Stimulated activated naive CD8-positive, alpha-beta T cell treated with anti-CD3 and anti-CD28 coated beads, Interleukin-15, Interleukin-2, amounts not matched to agents 100 ng/mL and 50 ng/mL, for 24 hours (primary cell): Measurements from ENCODE around the gene SNAP23.
"Not testable (repeated sequence)": the region's sequence is repeated elsewhere in the genome, so short reads cannot be mapped to it uniquely, and the experiment has no call there.

ENCODE experiments used
- H3K27ac Mint-ChIP-seq: one replicate; pipeline ENCODE4 v1.8.0; 2021; ENCODE audit warnings: mild to moderate bottlenecking, mixed read lengths
- H3K27me3 Mint-ChIP-seq: one replicate; pipeline ENCODE4 v1.8.0; 2021; ENCODE audit warnings: mixed read lengths
- H3K36me3 Mint-ChIP-seq: one replicate; pipeline ENCODE4 v1.8.0; 2021; ENCODE audit warnings: low read depth, mixed read lengths
- H3K4me1 Mint-ChIP-seq: one replicate; pipeline ENCODE4 v1.8.0; 2021; ENCODE audit warnings: low read depth, mixed read lengths
- H3K4me3 Mint-ChIP-seq: one replicate; pipeline ENCODE4 v1.8.0; 2021; ENCODE audit warnings: mild to moderate bottlenecking, mixed read lengths
- H3K9me3 Mint-ChIP-seq: one replicate; pipeline ENCODE4 v1.8.0; 2021; ENCODE audit warnings: mixed read lengths

SNAP23 gene

DNA sequence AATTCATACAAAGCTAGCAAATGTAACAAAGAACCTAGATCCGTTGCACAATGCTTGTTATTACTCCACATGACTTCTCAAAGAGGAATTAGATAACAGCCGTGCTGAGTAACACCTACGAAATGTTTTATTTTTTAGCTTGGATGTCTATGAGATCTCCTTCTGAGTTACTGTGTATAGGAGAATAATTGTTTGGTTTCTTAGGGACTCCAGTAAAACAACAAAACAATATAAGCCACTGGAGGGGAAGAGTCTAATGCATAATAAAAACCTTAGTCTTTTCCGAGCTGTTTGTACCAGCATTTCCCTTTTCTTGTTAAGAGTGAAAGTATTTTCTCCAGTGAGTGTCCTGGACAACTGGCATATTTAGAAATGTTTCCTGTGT is 15.6 kb downstream of the SNAP23 start:
- H3K27ac Mint-ChIP-seq = no peak overlapping the region
- no peaks in the 10 kb centered on the region for H3K4me1 Mint-ChIP-seq
- peaks cover 26% of the 10 kb centered on the region for H3K36me3 Mint-ChIP-seq
- no peaks in the 10 kb centered on the region for H3K27me3 Mint-ChIP-seq
- no peak overlapping the region for H3K4me3 Mint-ChIP-seq
- H3K9me3 Mint-ChIP-seq = no peaks in the 10 kb centered on the region

DNA sequence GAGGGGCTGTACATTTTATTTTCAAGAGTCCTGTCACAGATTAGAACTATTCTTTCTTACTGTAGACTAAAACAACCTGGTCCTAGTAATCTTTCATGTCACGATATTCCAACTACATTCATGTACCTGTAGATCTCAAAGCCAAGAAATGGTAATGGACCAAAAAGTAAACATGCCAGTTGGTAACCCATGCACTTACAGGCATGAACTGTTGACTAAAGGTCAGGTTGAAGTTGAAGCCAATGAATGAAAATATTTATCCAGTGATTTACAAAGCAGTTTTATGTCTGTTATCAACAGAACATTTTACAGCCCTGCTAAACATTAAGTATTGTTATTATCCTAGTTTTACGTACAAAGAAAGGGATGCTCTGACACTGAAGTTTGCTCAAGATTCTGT is 27.9 kb downstream of the SNAP23 start:
- no peaks in the 10 kb centered on the region for H3K27me3 Mint-ChIP-seq
- peaks cover 14% of the 10 kb centered on the region for H3K36me3 Mint-ChIP-seq
- no peak overlapping the region for H3K4me3 Mint-ChIP-seq
- H3K27ac Mint-ChIP-seq = no peak overlapping the region
- H3K9me3 Mint-ChIP-seq = no peaks in the 10 kb centered on the region
- no peaks in the 10 kb centered on the region for H3K4me1 Mint-ChIP-seq

DNA sequence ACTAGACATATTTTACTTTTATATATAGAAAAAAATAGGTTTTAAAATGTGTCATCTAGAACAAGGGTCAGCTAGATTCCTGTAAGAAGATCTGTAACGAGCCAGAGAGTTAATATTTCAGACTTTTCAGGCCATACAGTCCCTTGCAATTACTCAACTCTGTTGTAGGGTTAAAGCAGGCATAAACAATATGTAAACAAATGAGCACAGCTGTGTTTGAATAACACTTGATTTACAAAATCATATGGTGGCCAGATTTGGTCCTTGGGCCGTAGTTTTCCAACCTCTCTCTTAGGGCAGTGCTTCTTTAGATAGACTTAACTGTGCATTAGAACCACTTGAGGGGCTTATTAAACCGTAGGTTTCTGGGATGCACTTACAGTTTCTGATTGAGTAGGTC is 33.5 kb downstream of the SNAP23 start:
- peaks cover 41% of the 10 kb centered on the region for H3K36me3 Mint-ChIP-seq
- H3K4me3 Mint-ChIP-seq = no peak overlapping the region
- no peaks in the 10 kb centered on the region for H3K4me1 Mint-ChIP-seq
- H3K27ac Mint-ChIP-seq = no peak overlapping the region
- no peaks in the 10 kb centered on the region for H3K9me3 Mint-ChIP-seq
- H3K27me3 Mint-ChIP-seq = no peaks in the 10 kb centered on the region

DNA sequence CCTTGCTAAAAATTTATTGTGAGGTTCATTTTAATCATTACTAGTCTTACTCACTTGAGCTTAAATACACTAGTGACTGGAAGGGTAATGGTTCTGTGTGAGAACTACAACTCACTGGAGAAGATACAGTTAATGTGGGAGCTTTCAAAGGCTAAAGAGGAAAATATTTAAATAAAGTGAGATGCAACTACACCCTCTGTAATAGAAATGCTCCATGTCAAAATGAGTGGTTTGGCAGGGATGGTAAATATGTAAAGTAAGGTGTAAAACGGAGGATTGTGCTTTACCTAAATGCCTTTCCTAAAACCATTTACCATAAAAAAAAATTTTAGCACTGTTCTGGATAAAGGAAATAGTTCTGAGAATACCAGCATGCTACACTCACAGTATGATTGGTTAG is 37.8 kb downstream of the SNAP23 start:
- Mint-ChIP-seq H3K36me3 (peaks cover 48% of the 10 kb centered on the region), H3K27me3 (no peaks in the 10 kb centered on the region), H3K27ac (no peak overlapping the region), H3K4me3 (no peak overlapping the region), H3K9me3 (no peaks in the 10 kb centered on the region), H3K4me1 (no peaks in the 10 kb centered on the region)

DNA sequence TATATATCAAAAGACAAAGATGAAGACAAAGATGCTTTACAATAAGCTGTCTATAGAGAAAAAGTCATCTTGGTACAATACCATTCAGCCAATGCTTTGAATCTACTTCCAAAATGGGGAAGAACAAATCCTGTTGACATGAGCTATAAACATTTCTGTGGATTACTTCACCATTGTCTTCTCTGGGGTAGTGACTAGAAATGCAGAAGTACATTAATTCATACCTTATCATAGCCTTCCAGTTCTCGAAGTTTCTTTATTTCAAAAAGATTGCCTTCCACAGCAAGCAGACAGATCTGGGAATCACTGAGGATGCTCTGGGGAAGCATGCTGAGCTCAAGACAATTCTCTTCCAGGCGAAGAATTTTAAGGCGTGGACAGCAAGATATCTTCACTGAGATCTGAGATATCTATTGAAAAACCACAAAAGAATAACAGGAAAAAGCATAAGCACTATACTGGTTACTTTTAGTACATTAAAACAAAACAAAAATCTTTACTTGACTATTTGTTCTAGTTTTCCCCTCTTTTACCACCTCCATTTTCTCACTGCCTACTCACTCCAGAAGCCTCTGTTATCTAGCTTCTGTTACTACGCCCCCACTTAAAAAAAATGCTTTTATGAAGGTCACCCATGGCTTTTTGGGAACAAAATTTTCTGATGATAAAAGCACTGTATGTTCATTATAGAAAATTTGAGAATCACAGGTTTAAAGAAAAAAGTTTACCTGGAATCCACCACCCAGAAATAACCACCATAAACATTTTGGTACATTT is 49.6 kb downstream of the SNAP23 start:
- H3K4me1 Mint-ChIP-seq = peaks cover 42% of the 10 kb centered on the region
- H3K9me3 Mint-ChIP-seq = no peaks in the 10 kb centered on the region
- no peaks in the 10 kb centered on the region for H3K27me3 Mint-ChIP-seq
- H3K27ac Mint-ChIP-seq = no peak overlapping the region
- no peak overlapping the region for H3K4me3 Mint-ChIP-seq
- H3K36me3 Mint-ChIP-seq = peaks cover 42% of the 10 kb centered on the region

DNA sequence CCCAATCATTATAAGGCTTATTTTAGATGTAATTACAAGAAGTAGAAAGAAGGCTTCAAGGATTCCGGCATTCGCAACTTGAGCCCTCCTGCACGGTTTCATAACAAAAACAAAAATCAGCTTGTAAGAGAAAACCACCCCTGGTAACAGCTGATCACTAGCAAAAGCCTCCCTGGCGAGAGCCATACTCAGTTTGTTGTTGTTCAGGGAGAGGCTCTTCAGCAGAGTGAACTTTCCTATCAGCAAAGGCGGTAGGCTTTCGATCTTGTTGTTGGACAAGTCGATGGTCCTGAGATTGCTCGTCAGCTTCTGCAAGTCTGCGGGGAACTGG is 52.4 kb downstream of the SNAP23 start:
- Mint-ChIP-seq H3K9me3 (no peaks in the 10 kb centered on the region), H3K4me1 (peaks cover 54% of the 10 kb centered on the region), H3K27me3 (no peaks in the 10 kb centered on the region), H3K27ac (peak overlapping the region; percentile 99), H3K36me3 (peaks cover 34% of the 10 kb centered on the region), H3K4me3 (peak overlapping the region; percentile 100)

DNA sequence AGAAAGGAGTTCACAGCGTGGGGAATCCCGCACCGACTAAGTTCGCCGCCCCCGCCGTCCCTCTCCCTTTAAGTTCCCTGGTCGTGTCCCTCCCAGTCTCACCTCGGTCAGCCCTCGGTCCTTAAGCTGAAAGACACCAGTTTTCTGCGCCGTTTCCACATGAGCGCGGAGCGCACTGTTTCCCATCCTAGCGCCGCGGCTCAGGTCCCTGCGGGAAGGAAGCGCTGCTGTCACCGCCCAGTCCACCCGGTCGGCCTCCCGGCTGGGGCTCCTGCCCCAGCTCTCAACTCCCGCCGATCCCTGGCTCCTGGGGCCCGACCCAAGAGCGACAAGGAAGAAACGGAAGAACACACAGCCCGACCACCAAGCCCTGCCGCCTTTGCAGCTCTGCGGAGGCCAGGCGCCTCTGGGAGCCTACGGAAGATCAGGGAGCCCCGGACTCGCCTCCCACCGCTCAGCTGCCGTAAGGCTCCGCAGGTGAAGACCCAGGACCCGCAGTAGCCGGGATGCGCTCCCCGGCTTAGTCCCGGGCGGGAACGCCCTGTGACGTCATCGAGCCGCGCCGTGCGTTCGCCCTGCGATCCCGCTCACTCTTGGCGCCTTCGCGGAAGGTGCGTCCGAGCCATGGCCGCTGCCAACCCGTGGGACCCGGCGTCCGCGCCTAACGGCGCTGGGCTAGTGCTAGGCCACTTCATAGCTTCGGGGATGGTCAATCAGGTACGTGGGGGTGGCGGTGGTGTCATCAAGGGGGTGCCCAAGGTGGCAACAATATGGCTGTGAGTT is 53.0 kb downstream of the SNAP23 start, which contains the start of the genes HAUS2 and LRRC57:
Gene HAUS2 (plus strand): TSS at position 590 of the 783 bp plus-strand sequence. CDS start 35 bp downstream, at position 625.
Gene LRRC57 (minus strand): TSS at position 545 of the 783 bp plus-strand sequence. CDS start 359 bp downstream, at position 186.
- peaks cover 34% of the 10 kb centered on the region for H3K36me3 Mint-ChIP-seq
- no peaks in the 10 kb centered on the region for H3K27me3 Mint-ChIP-seq
- peak within 1 kb of the TSS; percentile 100 for H3K4me3 Mint-ChIP-seq
- H3K4me1 Mint-ChIP-seq = peaks cover 56% of the 10 kb centered on the region
- peak within 1 kb of the TSS; percentile 99 for H3K27ac Mint-ChIP-seq
- H3K9me3 Mint-ChIP-seq = no peaks in the 10 kb centered on the region

DNA sequence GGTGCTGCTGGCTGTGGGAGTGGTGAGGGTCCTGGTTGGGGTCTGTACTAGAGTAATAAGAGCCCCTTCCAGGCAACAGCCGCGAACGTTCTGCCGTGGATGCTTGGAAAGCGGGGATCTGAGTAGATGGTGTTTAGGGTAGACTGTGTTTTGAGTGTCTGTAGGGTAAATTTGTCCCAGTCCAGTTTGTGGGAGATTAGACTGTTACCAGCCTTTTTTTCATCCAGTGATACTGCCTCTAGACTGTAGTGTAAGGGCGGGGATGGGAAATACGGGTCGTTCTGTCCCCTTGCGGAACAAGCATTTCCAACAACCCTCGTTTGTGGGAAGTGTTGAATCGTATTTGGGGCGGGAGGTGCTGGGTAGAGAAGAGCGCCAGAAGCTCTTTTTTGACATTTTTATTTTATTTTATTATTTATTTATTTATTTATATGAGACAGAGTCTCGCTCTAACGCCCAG is 53.6 kb downstream of the SNAP23 start:
- Mint-ChIP-seq H3K36me3 (peaks cover 36% of the 10 kb centered on the region), H3K4me3 (peak overlapping the region; percentile 100), H3K9me3 (no peaks in the 10 kb centered on the region), H3K4me1 (peaks cover 61% of the 10 kb centered on the region), H3K27ac (peak overlapping the region; percentile 99), H3K27me3 (no peaks in the 10 kb centered on the region)

DNA sequence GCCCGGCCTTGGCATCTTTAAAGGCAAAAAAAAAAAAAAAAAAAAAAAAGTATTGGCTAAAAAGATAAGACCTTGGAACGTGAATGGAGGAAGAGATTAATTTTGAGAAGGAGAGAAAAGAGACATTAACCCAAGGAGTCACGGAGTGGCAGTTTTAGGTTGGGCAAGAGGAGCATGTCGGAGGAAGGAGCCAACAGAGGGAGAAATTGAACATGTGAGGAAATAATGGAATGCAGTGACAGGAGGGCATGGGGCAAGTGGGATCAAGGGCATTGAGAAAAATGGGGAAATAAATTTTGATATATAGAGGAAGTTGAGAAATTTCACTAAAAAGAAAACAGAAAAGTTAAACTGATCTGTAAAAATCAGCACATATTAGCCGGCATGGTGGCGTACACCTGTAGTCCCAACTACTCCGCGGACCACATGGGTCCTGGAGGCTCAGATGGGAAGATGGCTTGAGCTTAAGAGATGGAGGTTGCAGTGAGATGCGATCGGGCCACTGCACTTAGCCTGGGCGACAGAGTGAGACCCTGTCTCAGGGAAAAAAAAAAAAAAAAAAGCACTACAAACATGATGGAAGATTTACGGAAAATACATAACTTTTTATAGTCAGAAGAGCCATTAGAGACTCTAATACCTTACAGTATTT is 54.4 kb downstream of the SNAP23 start:
- H3K36me3 Mint-ChIP-seq = peaks cover 41% of the 10 kb centered on the region
- H3K4me3 Mint-ChIP-seq = peak overlapping the region; percentile 100
- H3K4me1 Mint-ChIP-seq = peaks cover 60% of the 10 kb centered on the region
- H3K27ac Mint-ChIP-seq = peak overlapping the region; percentile 88
- no peaks in the 10 kb centered on the region for H3K9me3 Mint-ChIP-seq
- H3K27me3 Mint-ChIP-seq = no peaks in the 10 kb centered on the region

DNA sequence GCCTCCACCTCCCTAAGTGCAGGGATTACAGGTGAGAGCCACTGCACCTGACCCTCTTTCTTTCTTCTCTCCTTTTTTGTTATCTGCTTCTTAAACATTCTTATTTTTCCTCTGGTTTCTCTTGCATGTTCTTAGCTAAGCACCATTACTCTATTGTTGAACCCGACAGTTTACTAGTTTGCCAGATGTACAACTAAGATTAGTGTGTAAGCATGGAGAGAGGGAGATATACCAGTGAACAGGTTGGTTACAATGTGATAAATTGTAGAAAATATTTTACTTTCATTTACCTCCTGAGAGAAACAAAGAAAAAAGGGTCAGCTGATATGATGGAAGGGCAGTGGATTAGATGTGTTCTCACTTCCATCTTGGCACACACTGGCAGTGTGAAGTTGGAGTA is 58.1 kb downstream of the SNAP23 start:
- Mint-ChIP-seq H3K27me3 (no peaks in the 10 kb centered on the region), H3K27ac (no peak overlapping the region), H3K36me3 (peaks cover 38% of the 10 kb centered on the region), H3K9me3 (no peaks in the 10 kb centered on the region), H3K4me1 (peaks cover 31% of the 10 kb centered on the region), H3K4me3 (no peak overlapping the region)

DNA sequence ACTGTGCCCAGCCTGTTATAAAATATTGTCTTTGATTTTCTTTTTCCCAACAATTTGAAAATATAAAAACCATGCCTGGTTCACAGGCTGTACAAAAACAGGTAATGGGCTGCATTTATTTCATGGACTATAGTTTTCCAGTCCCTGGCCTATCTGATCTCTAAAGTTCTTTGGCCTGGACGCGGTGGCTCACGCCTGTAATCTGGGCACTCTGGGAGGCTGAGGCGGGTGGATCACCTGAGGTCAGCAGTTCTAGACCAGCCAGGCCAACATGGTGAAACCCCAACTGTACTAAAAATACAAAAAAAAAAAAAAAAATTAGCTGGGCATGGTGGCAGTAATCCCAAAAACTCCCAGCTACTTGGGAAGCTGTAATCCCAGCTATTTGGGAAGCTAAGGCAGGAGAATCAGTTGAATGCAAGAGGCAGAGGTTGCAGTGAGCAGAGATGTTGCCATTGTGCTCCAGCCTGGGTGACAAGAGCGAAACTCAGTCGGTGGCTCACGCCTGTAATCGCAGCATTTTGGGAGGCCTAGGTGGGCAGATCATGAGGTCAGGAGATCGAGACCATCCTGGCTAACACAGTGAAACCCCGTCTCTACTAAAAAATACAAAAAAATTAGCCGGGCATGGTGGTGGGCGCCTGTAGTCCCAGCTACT is 61.2 kb downstream of the SNAP23 start:
- not testable (repeated sequence) for H3K27ac Mint-ChIP-seq

DNA sequence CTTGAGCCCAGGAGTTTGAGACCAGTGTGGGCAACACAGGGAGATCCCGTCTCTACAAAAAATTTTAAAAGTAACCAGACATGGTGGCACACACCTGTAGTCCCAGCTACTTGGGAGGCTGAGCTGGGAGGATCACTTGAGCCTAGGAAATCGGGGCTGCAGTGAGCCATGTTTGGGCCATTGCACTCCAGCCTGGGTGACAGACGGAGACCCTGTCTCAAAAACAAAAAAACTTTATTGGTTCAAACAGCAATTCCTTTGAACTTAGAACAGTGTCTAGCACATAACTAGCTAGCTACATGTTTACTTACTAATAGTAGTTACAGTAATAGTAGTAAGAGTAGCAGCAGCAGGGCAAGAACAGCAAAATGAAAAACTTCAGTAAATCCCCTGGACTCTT is 63.3 kb downstream of the SNAP23 start:
- no peak overlapping the region for H3K4me3 Mint-ChIP-seq
- no peaks in the 10 kb centered on the region for H3K27me3 Mint-ChIP-seq
- H3K4me1 Mint-ChIP-seq = peaks cover 5% of the 10 kb centered on the region
- H3K36me3 Mint-ChIP-seq = peaks cover 60% of the 10 kb centered on the region
- no peak overlapping the region for H3K27ac Mint-ChIP-seq
- H3K9me3 Mint-ChIP-seq = no peaks in the 10 kb centered on the region

More for the DNA sequence above, 61.2 kb downstream of the SNAP23 start:
- not testable (repeated sequence) for H3K9me3 Mint-ChIP-seq, H3K4me3 Mint-ChIP-seq, H3K27me3 Mint-ChIP-seq
- H3K4me1 Mint-ChIP-seq = peaks cover 16% of the 10 kb centered on the region
- peaks cover 53% of the 10 kb centered on the region for H3K36me3 Mint-ChIP-seq

DNA sequence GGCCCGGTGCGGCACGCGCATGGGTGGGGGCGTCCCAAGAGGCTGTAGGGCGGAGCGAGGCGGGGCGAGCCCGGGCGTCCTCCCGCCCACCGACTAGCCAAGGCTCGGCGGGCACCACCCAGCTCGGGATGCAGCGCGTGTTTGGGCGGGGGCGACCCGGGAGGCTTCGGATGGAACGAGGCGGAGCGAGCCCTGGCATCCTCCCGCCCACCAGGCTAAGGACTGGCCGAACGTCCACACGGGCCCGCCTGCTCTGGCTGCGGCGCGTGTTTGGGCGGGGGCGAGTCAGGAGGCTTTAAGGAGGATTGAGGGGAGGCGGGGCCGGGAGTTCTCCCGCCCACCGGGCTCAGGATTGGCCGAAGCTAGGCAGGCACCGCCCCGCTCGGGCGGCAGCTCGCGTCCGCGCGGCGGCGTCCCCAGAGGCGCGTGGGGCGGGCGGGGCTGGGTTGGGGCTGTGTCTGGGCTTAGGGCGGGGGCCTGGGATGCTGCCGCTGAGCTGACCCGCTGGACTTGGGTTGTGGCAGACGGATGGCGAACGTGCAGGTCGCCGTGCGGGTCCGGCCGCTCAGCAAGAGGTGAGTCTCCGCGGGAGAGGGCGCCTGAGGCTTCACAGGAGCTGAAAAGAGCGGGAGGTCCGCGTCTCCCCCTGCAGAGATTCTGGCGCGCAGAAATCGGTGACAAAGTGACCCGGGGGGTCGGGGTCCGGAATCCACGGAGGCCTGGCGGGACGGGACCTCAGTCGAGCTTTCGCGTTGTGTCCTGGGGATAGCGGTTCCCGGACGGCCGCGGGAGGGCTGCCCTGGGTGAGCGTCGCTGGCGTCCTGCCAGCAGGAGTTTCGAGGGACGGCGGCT is 80.0 kb downstream of the SNAP23 start, which contains the start of gene STARD9:
Gene STARD9 (plus strand): TSS at position 419 of the 852 bp plus-strand sequence. CDS start 110 bp downstream, at position 529.
- Mint-ChIP-seq H3K27ac (peak within 1 kb of the TSS; percentile 69), H3K27me3 (peaks cover 3% of the 10 kb centered on the region), H3K4me1 (peaks cover 36% of the 10 kb centered on the region), H3K9me3 (no peaks in the 10 kb centered on the region), H3K36me3 (no peaks in the 10 kb centered on the region), H3K4me3 (peak within 1 kb of the TSS; percentile 90)
